Liver (tissue), 9 donors: ENCODE results near the gene SUCLG2. TPM values are rescaled to one million over a fixed set of nuclear protein-coding genes. Genes with fewer than 3 reads are reported as not detected.
"Not testable (repeated sequence)": the region's sequence is repeated elsewhere in the genome, so short reads cannot be mapped to it uniquely, and the experiment has no call there.

ENCODE experiments used
- DNase-seq: peaks from one replicate; pipeline ENCODE4 v3.0.0-alpha.2; 2017; ENCODE audit warnings: low spot score
- H3K27ac ChIP-seq, 2 donors: one replicate each; pipeline ENCODE4 v1.7.0; 2013; ENCODE audit warnings: inconsistent platforms in 2 of 2, low read length in 2 of 2, control low read depth in 1 of 2, low read depth in 1 of 2, mild to moderate bottlenecking in 1 of 2
- H3K27me3 ChIP-seq, 4 donors: one replicate each; pipeline versions ENCODE4 v1.6.1 to v1.7.0; 2013; ENCODE audit warnings: low read length in 3 of 4, inconsistent platforms in 1 of 4, mild to moderate bottlenecking in 1 of 4, moderate library complexity in 1 of 4; ENCODE audit not compliant: control insufficient read depth in 4 of 4, insufficient read depth in 4 of 4
- H3K36me3 ChIP-seq, 4 donors: one replicate each; pipeline versions ENCODE4 v1.6.1 to v1.7.0; 2013; ENCODE audit warnings: low read length in 3 of 4, mild to moderate bottlenecking in 3 of 4, low read depth in 1 of 4, moderate library complexity in 1 of 4; ENCODE audit not compliant: control insufficient read depth in 4 of 4, insufficient read depth in 3 of 4
- H3K4me1 ChIP-seq, 4 donors: one replicate each; pipeline versions ENCODE4 v1.6.1 to v1.7.0; 2013; ENCODE audit warnings: low read length in 3 of 4, mild to moderate bottlenecking in 3 of 4, moderate library complexity in 1 of 4; ENCODE audit not compliant: control insufficient read depth in 4 of 4, insufficient read depth in 4 of 4
- H3K4me3 ChIP-seq, 3 donors: one replicate each; pipeline versions ENCODE4 v1.6.1 to v1.7.0; 2013; ENCODE audit warnings: low read length in 3 of 3, control low read depth in 1 of 3, low read depth in 1 of 3, mild to moderate bottlenecking in 1 of 3
- H3K9ac ChIP-seq, 2 donors: one replicate each; pipeline ENCODE4 v1.7.0; 2013; ENCODE audit warnings: low read length in 2 of 2, mild to moderate bottlenecking in 2 of 2, moderate library complexity in 2 of 2, control low read depth in 1 of 2, low read depth in 1 of 2
- H3K9me3 ChIP-seq, 4 donors: one replicate each; pipeline versions ENCODE4 v1.6.1 to v1.7.0; 2013; ENCODE audit warnings: low read length in 3 of 4; ENCODE audit not compliant: control insufficient read depth in 4 of 4
- ATF3 ChIP-seq: IDR thresholded peaks from 2 replicates; pipeline ENCODE4 v1.6.1; 2016; ENCODE audit warnings: antibody characterized with exemption
- EGR1 ChIP-seq, 2 donors: IDR thresholded peaks; 2 replicates each; pipeline ENCODE4 v1.6.1; 2016 to 2018; ENCODE audit warnings: antibody characterized with exemption in 2 of 2, low read depth in 2 of 2
- FOXA1 ChIP-seq: IDR thresholded peaks from 2 replicates; pipeline ENCODE4 v1.6.1; 2016; ENCODE audit warnings: antibody characterized with exemption
- FOXA2 ChIP-seq: IDR thresholded peaks from 2 replicates; pipeline ENCODE4 v1.6.1; 2016; ENCODE audit warnings: antibody characterized with exemption
- GABPA ChIP-seq, 2 donors: IDR thresholded peaks in 1 of 2; conservative IDR thresholded peaks in 1 of 2; 2 replicates each; pipeline ENCODE4 v1.6.1; 2016; ENCODE audit warnings: antibody characterized with exemption in 2 of 2, mild to moderate bottlenecking in 1 of 2, moderate library complexity in 1 of 2
- HNF4A ChIP-seq, 2 donors: conservative IDR thresholded peaks; 2 replicates each; pipeline ENCODE4 v1.6.1; 2016; ENCODE audit warnings: antibody characterized with exemption in 2 of 2, mild to moderate bottlenecking in 2 of 2
- JUND ChIP-seq, 2 donors: IDR thresholded peaks; 2 replicates each; pipeline ENCODE4 v1.6.1; 2016; ENCODE audit warnings: antibody characterized with exemption in 2 of 2
- MAX ChIP-seq: IDR thresholded peaks from 2 replicates; pipeline ENCODE4 v1.6.1; 2016; ENCODE audit warnings: antibody characterized with exemption
- NR2F2 ChIP-seq: IDR thresholded peaks from 2 replicates; pipeline ENCODE4 v1.6.1; 2016; ENCODE audit warnings: antibody characterized with exemption
- RAD21 ChIP-seq, 2 donors: IDR thresholded peaks; 2 replicates each; pipeline ENCODE4 v1.6.1; 2016; ENCODE audit warnings: antibody characterized with exemption in 2 of 2, mild to moderate bottlenecking in 2 of 2
- REST ChIP-seq: IDR thresholded peaks from 2 replicates; pipeline ENCODE4 v1.6.1; 2016; ENCODE audit warnings: antibody characterized with exemption, mild to moderate bottlenecking
- SP1 ChIP-seq: IDR thresholded peaks from 2 replicates; pipeline ENCODE4 v1.6.1; 2018; ENCODE audit warnings: antibody characterized with exemption, mild to moderate bottlenecking
- YY1 ChIP-seq: IDR thresholded peaks from 2 replicates; pipeline ENCODE4 v1.6.1; 2016; ENCODE audit warnings: antibody characterized with exemption, mild to moderate bottlenecking
- WGBS: extraction: QIAGEN DNeasy Blood & Tissue Kit; methylation state at CpG from one replicate; pipeline ENCODE4 v1.1.7; 2013; 5-methylcytosine and 5-hydroxymethylcytosine counted together
- polyA plus RNA-seq, 2 donors: library from polyadenylated mRNA; stranded (reverse) in 1 of 2; unstranded in 1 of 2; fragments of 200-250 nt in 1 of 2; fragments of >200 nt in 1 of 2; fragmentation: Nextera tagmentation in 1 of 2; extraction: Ambion mirVana in 1 of 2; gene quantifications; one replicate each; pipeline versions ENCODE4 v1.2.1 to v1.2.3, GENCODE V29; 2013 to 2015
- total RNA-seq, 2 donors: library from RNA; depleted of rRNA; stranded (reverse); fragments of >200 nt; gene quantifications; one replicate each; pipeline ENCODE4 v1.2.3, GENCODE V29; 2014
- TF ChIP-seq, protein P1 (sequence below): IDR thresholded peaks from 2 replicates; pipeline ENCODE4 v1.6.1; 2016; ENCODE audit warnings: antibody characterized with exemption
- donor health status: healthy.
- donor health status: healthy.
- donor health status: healthy.
- donor health status: healthy.
- donor health status: healthy.

Gene SUCLG2
- total and polyA plus RNA-seq, 4 donors = 45.3 to 114 (median 92.8) TPM

- peaks cover 0 to 4% (median 0%) of the 10 kb centered on the region in 4 donors for H3K4me1 ChIP-seq
- 92% methylated on average over 4 of the region's 4 CpGs for WGBS
- H3K36me3 ChIP-seq = peaks cover 0 to 1% (median 0%) of the 10 kb centered on the region in 4 donors
- no peak overlapping the region for H3K4me3 ChIP-seq
- H3K27ac ChIP-seq = no peak overlapping the region
- DNase-seq = no peak
- no peaks in the 10 kb centered on the region for H3K27me3 ChIP-seq
- TF ChIP-seq, protein P1, sequence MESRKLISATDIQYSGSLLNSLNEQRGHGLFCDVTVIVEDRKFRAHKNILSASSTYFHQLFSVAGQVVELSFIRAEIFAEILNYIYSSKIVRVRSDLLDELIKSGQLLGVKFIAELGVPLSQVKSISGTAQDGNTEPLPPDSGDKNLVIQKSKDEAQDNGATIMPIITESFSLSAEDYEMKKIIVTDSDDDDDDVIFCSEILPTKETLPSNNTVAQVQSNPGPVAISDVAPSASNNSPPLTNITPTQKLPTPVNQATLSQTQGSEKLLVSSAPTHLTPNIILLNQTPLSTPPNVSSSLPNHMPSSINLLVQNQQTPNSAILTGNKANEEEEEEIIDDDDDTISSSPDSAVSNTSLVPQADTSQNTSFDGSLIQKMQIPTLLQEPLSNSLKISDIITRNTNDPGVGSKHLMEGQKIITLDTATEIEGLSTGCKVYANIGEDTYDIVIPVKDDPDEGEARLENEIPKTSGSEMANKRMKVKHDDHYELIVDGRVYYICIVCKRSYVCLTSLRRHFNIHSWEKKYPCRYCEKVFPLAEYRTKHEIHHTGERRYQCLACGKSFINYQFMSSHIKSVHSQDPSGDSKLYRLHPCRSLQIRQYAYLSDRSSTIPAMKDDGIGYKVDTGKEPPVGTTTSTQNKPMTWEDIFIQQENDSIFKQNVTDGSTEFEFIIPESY = no peak
- TF ChIP-seq GABPA (IDR thresholded peaks at IDR 0.05 in 1 of 2, conservative IDR thresholded peaks at IDR 0.05 in 1 of 2) (no peak), SP1 (no peak), RAD21 (IDR thresholded peaks at IDR 0.05) (no peak), NR2F2 (no peak), EGR1 (IDR thresholded peaks at IDR 0.05; ENCODE audit: low read depth in 2 of 2) (no peak), YY1 (no peak), FOXA2 (no peak), REST (no peak), JUND (IDR thresholded peaks at IDR 0.05) (no peak), ATF3 (no peak), HNF4A (conservative IDR thresholded peaks at IDR 0.05) (no peak), FOXA1 (no peak), MAX (no peak)
- H3K9ac ChIP-seq = no peak overlapping the region
- no peaks in the 10 kb centered on the region for H3K9me3 ChIP-seq
Observed at GRCh38 chr3:67587301-67587700, 67.1 kb downstream of the SUCLG2 start.

DNA sequence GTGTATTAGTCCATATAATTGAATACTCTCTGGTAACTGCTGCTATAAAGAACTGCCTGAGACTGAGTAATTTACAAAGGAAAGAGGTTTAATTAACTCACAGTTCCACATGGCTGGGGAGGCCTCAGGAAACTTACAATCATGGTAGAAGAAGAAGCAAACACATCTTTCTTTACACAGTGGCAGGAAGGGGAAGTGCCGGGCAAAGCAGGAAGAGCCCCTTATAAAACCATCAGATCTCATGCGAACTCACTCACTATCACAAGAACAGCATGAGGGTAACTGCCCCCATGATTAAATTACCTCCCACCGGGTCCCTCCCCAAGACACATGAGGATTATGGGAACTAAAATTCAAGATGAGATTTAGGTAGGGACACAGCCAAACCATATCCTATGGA, 69.8 kb downstream of the SUCLG2 start:
- WGBS = 82% methylated on average over 3 of the region's 3 CpGs
- not testable (repeated sequence) for H3K36me3 ChIP-seq, H3K9ac ChIP-seq, H3K9me3 ChIP-seq, H3K27ac ChIP-seq, H3K27me3 ChIP-seq, H3K4me1 ChIP-seq, H3K4me3 ChIP-seq, DNase-seq
